ENCODE results near the gene FAF1. TPM values are rescaled to one million over a fixed set of nuclear protein-coding genes. Genes with fewer than 3 reads are reported as not detected.

Gene FAF1
- total and polyA plus RNA-seq, 2 experiments from 2014 or later: 7.2 to 49.1 TPM

DNA sequence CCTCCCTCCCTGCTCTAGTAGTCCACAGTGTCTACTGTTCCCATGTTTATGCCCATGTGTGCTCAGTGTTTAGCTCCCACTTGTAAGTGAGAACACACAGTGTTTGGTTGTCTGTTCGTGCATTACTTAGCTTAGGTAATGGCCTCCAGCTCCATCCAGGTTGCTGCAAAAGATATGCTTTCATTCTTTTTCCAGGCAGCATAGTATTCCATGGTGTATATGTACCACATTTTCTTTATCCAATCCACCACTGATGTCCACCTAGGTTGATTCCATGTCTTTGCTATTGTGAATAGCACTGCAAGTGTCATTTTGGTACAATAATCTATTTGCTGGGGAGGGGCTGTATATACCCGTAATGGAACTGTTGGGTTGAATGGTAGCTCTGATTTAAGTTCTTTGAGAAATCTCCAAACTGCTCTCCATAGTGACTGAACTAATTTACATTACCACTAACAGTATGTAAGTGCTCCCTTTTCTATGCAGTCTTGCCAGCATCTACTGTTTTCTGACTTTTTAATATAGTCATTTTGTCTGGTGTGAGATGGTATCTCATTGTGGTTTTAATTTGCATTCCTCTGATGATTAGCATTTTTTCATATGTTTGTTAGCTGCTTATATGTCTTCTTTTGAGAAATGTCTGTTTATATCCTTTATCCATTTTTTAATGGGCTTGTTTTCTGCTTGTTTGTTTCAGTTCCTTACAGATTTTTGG is 344.9 kb downstream of the FAF1 start:
- H3K27me3 ChIP-seq (replicated peaks; ENCODE audit: insufficient read depth): no peaks in the 10 kb centered on the region
- no peak overlapping the region for H3K4me2 ChIP-seq (ENCODE audit: unreplicated experiment)
- no peaks in the 10 kb centered on the region for H3K9me2 ChIP-seq (ENCODE audit: insufficient read depth)
- H4K20me1 ChIP-seq (ENCODE audit: insufficient read depth): no peaks in the 10 kb centered on the region
- H3K9ac ChIP-seq: no peak overlapping the region
- H3K9me3 ChIP-seq (ENCODE audit: low read depth): no peaks in the 10 kb centered on the region
- H3K79me2 ChIP-seq (ENCODE audit: insufficient read depth): no peaks in the 10 kb centered on the region
- in situ Hi-C loops (cut with MboI): no loop called here
- H3K4me3 ChIP-seq: no peak overlapping the region
- H2AFZ ChIP-seq: no peak overlapping the region
- H3F3A ChIP-seq (ENCODE audit: insufficient read depth): no peaks in the 10 kb centered on the region; the same call in 1 of the 2 replicates
- H3K27ac ChIP-seq: no peak overlapping the region
- no peak for DNase-seq
- no peaks in the 10 kb centered on the region for H3K4me1 ChIP-seq (ENCODE audit: insufficient read depth)
- H3K36me3 ChIP-seq (ENCODE audit: low read depth): no peaks in the 10 kb centered on the region
- no peak for TF ChIP-seq EZH2 (IDR thresholded peaks at IDR 0.05; ENCODE audit: insufficient read depth, poor library complexity, severe bottlenecking)
- no peak for TF ChIP-seq EZH2phosphoT487 (IDR thresholded peaks at IDR 0.05; ENCODE audit: insufficient read depth, low read depth)
- 82 to 86% methylated on average over 2 of the region's 2 CpGs for WGBS, 2 experiments (ENCODE audit: low coverage in 1 of 2, low lambda C conversion rate in 2 of 2, missing lambda C conversion rate in 2 of 2)

DNA sequence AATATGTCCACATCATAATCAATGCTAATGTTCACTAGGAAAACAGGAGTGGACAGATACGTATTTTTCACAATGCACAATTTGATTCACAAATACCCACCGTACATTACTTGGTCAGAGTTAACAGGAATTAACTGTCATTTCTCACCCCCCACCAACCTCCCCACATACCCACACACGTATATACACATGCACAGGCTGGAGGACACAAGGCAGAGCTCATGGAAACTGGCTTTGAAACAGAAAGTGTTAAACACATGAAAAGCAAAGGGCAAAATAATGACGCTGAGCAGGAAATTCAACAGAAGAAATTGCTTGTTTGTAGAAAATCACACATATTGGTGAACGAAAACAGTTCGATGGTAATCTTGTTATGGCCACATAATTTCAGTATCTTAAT is 348.4 kb downstream of the FAF1 start:
- Histone ChIP-seq H2AFZ (no peak overlapping the region), H3K9me3 (ENCODE audit: low read depth) (no peaks in the 10 kb centered on the region), H3K4me1 (ENCODE audit: insufficient read depth) (no peaks in the 10 kb centered on the region), H4K20me1 (ENCODE audit: insufficient read depth) (no peaks in the 10 kb centered on the region), H3K36me3 (ENCODE audit: low read depth) (no peaks in the 10 kb centered on the region), H3K4me3 (no peak overlapping the region), H3K9me2 (ENCODE audit: insufficient read depth) (no peaks in the 10 kb centered on the region), H3K27ac (no peak overlapping the region), H3K9ac (no peak overlapping the region), H3K27me3 (replicated peaks; ENCODE audit: insufficient read depth) (no peaks in the 10 kb centered on the region), H3F3A (ENCODE audit: insufficient read depth) (no peaks in the 10 kb centered on the region; the same call in 1 of the 2 replicates), H3K4me2 (ENCODE audit: unreplicated experiment) (no peak overlapping the region), H3K79me2 (ENCODE audit: insufficient read depth) (no peaks in the 10 kb centered on the region)
- 93 to 95% methylated on average over 6 of the region's 6 CpGs for WGBS, 2 experiments (ENCODE audit: low coverage in 1 of 2, low lambda C conversion rate in 2 of 2, missing lambda C conversion rate in 2 of 2)
- no peak for TF ChIP-seq EZH2phosphoT487 (IDR thresholded peaks at IDR 0.05; ENCODE audit: insufficient read depth, low read depth)
- TF ChIP-seq EZH2 (IDR thresholded peaks at IDR 0.05; ENCODE audit: insufficient read depth, poor library complexity, severe bottlenecking): no peak
- in situ Hi-C loops (cut with MboI): no loop called here
- no peak for DNase-seq

DNA sequence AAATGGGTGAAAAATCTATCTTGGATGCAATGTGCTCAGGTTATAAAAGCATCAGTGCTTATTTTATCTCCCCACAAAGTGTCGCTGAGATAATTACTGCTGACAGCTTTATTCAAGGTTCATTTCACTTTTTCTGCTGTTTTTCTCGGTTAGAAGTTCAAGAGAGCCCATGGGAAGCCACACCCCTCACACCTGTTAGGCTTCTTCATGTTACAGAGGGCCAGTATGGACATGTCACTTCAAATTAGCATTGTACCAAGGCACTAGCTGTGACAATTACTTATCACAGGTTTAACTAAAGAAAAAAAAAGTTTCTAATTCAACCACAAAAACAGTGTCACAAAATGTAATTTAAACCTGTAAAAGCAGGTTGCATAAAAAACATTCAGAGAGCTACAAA is 349.5 kb downstream of the FAF1 start:
- H3K9me2 ChIP-seq (ENCODE audit: insufficient read depth): no peaks in the 10 kb centered on the region

DNA sequence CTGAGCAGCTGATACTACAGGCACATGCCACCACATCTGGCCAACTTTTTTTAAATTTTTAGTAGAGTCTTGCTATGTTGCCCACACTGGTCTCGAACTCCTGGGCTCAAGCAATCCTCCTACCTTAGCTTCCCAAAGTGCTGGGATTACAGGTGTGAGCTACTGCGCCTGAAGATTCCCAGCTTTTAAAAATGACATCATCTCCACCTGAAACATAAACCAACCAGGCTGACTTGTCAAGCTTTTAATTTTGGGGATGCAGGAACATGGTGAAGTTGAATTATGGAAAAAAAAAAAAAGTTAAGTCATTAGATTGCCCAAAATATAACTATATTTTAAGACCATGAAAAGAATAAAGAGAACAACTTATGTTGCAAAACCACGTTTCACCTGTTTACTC is 350.6 kb downstream of the FAF1 start:
- Histone ChIP-seq H3K4me2 (ENCODE audit: unreplicated experiment) (no peak overlapping the region), H3K4me1 (ENCODE audit: insufficient read depth) (no peaks in the 10 kb centered on the region), H2AFZ (no peak overlapping the region), H3F3A (ENCODE audit: insufficient read depth) (peaks cover 7% of the 10 kb centered on the region), H3K4me3 (no peak overlapping the region), H3K9me3 (ENCODE audit: low read depth) (no peaks in the 10 kb centered on the region), H3K9ac (no peak overlapping the region), H4K20me1 (ENCODE audit: insufficient read depth) (no peaks in the 10 kb centered on the region), H3K36me3 (ENCODE audit: low read depth) (no peaks in the 10 kb centered on the region), H3K79me2 (ENCODE audit: insufficient read depth) (no peaks in the 10 kb centered on the region), H3K9me2 (ENCODE audit: insufficient read depth) (no peaks in the 10 kb centered on the region), H3K27ac (no peak overlapping the region), H3K27me3 (replicated peaks; ENCODE audit: insufficient read depth) (no peaks in the 10 kb centered on the region)
- no peak for DNase-seq
- TF ChIP-seq EZH2phosphoT487 (IDR thresholded peaks at IDR 0.05; ENCODE audit: insufficient read depth, low read depth) (no peak), EZH2 (IDR thresholded peaks at IDR 0.05; ENCODE audit: insufficient read depth, poor library complexity, severe bottlenecking) (no peak)
- in situ Hi-C loops (cut with MboI): no loop called here
- 95 to 97% methylated on average over 3 of the region's 3 CpGs for WGBS, 2 experiments (ENCODE audit: low coverage in 1 of 2, low lambda C conversion rate in 2 of 2, missing lambda C conversion rate in 2 of 2)

More for the DNA sequence above, 349.5 kb downstream of the FAF1 start:
- DNase-seq: no peak
- Histone ChIP-seq H3K9me3 (ENCODE audit: low read depth) (no peaks in the 10 kb centered on the region), H3K9ac (no peak overlapping the region), H2AFZ (no peak overlapping the region), H3K4me1 (ENCODE audit: insufficient read depth) (no peaks in the 10 kb centered on the region), H3F3A (ENCODE audit: insufficient read depth) (no peaks in the 10 kb centered on the region), H3K4me3 (no peak overlapping the region), H3K27me3 (replicated peaks; ENCODE audit: insufficient read depth) (no peaks in the 10 kb centered on the region), H3K36me3 (ENCODE audit: low read depth) (no peaks in the 10 kb centered on the region), H3K27ac (no peak overlapping the region), H3K4me2 (ENCODE audit: unreplicated experiment) (no peak overlapping the region), H4K20me1 (ENCODE audit: insufficient read depth) (no peaks in the 10 kb centered on the region), H3K79me2 (ENCODE audit: insufficient read depth) (no peaks in the 10 kb centered on the region)
- no peak for TF ChIP-seq EZH2 (IDR thresholded peaks at IDR 0.05; ENCODE audit: insufficient read depth, poor library complexity, severe bottlenecking)
- TF ChIP-seq EZH2phosphoT487 (IDR thresholded peaks at IDR 0.05; ENCODE audit: insufficient read depth, low read depth): no peak
- in situ Hi-C loops (cut with MboI): no loop called here
- 63 to 77% methylated on average over 2 of the region's 2 CpGs for WGBS, 2 experiments (ENCODE audit: low coverage in 1 of 2, low lambda C conversion rate in 2 of 2, missing lambda C conversion rate in 2 of 2)

Measured in GM23248 (cell line).